HG02938 (cell line): ENCODE measurements around the gene KCNQ2.
"Not testable (repeated sequence)": the region's sequence is repeated elsewhere in the genome, so short reads cannot be mapped to it uniquely, and the experiment has no call there.

ENCODE experiments used
- ATAC-seq: cut with Tn5 transposase; IDR thresholded peaks from one replicate; pipeline ENCODE4 v1.9.1; 2021; ENCODE audit warnings: mild to moderate bottlenecking, moderate library complexity; ENCODE audit not compliant: unreplicated experiment

KCNQ2 gene

DNA sequence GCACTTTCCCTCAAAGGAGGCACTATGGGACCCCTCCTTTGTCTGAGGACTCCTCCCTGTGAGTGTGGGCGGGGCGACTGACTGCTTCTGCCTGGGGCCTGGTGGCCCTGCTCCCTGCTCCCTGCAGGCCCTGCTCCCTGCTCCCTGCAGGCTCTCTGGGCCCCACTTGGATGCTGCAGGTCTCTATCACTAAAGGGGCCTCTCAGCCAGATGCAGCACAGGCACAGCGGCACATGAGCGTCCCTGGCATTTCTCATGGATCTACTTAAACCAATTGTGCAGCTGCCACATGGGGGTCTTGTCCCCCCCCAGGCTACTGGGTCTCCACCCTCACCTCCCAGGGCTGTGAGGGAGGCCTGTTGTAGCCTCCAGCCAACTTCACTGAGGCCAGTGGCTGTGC lies 18.6 kb upstream of the KCNQ2 start:
- no peak for ATAC-seq

DNA sequence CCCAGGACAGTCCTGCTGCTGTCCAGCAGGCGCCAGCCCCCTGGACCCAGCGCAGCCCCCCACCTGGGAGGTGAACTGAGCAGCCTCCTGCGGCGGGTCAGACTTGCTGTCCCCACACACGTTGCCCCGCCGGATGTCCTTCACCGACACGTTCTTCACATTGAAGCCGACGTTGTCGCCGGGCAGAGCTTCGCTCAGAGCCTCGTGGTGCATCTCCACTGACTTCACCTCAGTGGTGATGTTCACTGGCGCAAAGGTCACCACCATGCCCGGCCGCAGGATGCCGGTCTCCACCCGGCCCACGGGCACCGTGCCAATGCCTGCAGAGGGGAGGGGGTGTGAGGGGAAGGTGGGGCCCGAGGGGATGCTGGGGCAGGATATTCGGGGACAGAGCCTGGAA lies 18.0 kb upstream of the KCNQ2 start:
- ATAC-seq, result no peak

DNA sequence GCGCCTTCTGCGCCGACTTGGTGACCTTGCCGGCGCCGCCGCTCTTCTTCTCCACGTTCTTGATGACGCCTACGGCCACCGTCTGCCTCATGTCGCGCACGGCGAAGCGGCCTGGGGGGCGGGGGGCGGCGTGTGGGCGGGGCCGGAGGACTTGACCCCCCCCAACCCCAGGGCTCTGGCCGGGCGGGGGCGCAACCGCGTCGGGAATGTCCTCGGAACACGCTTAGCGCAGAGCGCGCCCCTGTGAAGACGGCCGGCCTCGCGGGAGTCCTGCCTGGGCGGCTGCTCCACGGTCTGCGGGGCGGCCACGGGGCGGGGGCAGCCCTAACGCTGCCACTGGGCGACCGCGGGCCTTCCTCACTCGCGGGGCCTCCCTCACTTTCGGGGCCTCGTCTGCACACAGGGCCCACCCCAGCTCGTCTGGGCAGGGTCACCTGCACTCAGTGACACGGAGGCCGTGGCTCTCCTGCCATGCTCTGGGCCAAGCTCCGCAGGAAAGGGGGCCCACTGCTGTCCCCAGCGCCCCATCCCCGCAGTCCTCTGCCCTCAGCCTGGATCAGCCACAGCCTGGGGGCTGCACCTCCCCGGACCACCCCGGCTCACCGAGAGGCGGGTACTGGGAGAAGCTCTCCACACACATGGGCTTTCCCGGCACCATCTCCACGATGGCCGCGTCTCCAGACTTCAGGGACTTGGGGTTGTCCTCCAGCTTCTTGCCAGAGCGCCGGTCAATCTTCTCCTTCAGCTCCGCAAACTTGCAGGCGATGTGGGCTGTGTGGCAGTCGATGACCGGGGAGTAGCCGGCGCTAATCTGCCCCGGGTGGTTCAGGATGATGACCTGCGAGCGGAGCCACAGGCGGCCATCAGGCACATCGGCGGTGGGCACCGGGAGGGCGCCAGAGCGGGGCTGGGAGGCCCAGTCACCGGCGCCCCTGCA lies 16.1 kb upstream of the KCNQ2 start:
- ATAC-seq, result no peak

DNA sequence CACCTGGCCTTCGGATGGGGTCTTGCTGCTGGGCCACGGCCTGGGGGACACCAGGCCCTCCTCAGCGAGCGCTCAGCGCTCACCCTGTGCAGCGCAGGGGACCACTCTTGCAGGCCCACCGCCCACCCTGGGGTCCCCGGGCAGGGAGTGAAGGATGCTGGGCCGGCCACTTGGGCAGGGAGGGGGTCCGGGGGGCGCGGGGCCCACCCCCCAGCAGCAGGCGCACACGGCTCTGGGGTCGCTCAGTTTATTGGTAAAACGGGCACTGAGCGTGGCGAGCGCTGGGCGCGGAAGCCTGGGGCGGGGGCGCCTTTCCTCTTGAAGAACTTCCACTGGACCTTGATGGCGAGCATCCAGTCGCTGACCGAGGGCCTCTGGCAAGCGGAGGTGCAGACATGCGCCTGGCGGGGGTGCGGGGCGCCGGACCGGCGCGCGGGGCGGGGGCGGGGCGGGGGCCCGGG lies 15.4 kb upstream of the KCNQ2 start:
- ATAC-seq, result no peak

DNA sequence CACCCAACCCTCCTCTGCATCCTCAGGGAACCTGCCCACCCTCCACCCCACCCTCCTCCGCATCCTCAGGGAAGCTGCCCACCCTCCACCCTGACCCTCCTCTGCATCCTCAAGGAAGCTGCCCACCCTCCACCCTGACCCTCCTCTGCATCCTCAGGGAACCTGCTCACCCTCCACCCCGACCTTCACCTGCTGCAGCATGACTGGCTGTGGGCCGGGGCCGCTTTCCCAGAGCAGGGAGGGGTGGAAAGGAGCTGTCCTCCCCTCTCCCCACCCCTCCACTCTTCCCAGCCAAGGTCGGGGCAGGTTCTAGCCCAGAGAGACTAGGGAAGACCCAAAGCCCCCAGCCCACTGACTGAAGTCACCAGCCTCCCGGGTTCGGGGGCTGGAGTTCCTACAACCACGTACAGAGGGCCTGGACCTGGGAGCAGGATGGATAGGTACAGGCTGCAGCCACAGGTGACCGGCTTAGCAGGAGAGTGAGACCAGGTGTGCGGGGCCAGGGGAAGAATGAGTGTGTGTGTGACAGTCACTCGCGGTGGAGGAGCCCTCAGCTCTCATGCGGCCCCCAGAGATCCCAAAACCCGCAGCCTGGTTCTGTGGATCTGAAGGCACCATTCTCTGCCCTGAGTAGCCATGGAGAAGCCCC lies 14.8 kb upstream of the KCNQ2 start:
- ATAC-seq, result no peak

DNA sequence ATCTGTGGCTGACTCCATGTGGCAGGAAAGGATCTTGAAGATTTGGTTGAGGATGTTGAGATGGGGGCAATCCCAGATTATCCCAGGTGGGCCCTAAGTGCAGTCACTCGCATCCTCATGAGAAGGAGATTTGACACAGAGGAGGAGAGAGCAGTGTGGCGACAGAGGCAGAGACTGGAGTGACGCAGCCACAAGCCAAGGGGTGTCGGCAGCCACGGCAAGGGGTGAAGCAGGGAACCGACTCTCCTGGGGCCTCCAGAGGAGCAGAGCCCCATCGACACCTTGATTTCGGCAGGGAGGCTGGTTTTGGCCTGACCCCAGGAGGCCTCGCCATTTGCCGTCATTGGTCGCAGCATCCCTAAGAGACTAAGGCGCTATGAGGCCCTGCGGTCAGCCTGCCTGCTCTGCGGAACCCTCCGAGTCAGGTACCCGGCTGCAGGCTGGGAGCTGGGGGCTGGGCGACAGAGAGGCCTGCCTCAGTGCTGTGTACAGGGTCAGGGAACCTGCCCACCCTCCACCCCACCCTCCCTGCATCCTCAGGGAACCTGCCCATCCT lies 13.9 kb upstream of the KCNQ2 start:
- ATAC-seq, result no peak

DNA sequence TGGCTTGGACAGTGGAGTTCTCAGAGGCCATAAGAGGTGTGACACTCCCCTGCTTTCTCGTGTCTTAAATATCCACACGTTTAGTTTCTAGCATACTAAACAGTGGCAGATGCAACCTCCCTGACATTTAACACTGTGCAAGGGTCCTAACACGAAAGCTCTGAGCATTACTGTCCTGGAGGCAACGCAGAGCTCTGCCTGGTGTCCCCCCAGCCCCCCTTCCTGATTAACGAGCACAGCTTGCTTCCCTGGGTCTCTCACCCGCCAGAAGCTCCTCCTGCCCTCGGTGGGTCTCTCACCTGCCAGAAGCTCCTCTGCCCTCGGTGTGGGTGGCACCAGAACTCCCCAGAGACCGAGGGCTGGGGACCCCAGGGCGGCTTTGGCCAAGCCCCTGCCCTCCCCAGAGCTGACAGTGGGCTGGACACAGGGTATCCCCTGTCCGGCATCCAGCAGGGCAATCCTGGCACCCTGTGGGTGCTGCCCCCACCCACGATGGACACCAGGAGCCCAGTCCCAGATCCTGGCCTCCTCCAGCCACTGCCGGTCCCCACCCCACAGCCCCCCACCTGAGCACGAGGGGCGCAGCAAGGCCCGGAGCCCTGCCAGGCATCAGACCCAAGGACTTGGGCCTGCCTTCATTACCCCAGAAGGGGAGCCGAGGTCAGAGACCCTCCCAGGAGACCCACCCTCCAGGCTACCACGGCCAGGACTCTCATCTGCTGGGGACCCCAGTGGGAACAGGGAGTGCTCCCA lies 12.4 kb upstream of the KCNQ2 start:
- ATAC-seq, result no peak

DNA sequence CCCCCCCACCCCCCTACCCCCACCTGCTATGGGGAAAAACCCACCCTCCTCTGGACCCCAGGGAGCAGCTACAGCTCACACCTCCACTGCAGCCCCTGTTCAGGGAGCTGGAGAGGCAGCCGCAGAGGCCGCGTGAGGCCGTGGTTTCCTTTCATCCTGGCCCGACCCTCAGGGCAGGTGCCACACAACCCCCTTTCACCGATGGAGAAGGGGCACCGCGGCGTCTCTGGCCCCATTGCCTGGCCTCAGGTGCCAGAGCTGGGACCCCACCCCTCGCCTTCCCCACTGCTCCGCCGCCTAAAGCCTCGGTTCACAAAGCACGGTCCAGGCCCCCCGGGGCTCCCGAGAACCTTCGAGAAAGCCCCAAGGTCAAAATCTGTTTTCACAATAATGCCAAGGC lies 11.8 kb upstream of the KCNQ2 start:
- no peak for ATAC-seq

DNA sequence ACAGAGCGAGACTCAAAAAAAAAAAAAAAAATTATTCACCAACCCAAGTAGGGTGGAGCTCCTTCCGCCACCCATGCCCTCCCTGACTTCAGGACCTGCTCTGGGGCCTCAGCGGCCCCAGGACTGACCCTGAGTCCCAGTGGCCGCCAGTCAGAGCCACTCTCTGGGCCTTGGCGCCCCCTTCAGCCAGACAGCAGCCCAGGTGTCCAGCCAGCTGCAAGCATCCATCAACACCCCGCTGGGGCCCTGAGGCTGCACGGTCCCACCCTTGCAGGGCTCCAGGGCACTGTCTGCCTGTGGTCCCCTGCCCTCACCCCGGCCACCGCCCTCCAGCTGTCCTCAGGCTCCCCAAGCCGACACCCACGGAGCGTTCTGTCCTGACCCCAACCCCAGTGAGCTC lies 11.4 kb upstream of the KCNQ2 start:
- no peak for ATAC-seq

DNA sequence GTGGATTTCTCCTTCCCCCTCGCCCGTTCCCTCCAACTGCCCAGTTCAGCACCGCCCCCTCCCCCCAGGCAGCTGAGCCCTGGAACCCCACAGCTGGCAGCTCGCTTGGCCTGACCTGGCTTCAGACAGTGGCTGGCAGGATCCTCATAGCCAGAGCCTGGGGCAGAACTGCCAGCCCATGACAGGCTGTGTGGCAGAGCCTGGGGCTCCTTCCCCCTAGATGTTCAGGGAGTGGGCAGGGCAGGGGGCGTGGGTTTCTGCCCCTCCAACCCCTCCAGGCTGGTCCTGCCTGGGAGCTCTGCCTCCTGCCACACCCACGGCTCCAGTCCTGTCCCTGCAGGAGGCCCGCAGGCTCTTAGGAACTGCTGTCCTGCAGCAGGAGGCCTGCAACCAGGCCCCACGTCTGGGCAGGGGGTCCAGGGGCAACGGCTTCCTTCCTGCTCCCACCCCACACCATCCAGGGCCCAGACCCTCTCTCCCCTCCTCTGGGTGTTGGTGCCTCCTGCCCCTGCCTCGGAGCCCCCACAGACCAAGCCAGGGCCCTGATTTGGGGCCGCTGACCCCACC lies 9.6 kb upstream of the KCNQ2 start:
- no peak for ATAC-seq

DNA sequence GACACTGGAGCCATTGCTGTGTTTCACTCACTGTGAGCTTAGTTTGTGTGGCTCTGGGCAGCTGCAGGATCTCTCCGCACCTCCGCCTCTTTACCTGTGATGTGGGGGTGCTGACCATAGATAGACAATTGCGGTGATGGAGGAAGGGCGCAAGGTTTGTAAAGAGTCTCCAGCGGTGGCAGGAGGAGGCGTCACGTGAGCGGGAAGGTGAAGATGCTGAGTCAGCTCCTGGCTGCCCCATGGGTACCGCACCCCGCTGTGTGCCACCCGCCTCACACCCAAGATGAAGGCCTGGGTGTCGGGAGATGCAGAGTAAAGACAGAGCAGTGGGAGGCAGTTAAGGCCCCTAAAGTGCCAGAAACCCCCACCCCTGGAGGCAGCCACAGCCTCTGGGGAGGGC lies 9.0 kb upstream of the KCNQ2 start:
- ATAC-seq, result no peak

DNA sequence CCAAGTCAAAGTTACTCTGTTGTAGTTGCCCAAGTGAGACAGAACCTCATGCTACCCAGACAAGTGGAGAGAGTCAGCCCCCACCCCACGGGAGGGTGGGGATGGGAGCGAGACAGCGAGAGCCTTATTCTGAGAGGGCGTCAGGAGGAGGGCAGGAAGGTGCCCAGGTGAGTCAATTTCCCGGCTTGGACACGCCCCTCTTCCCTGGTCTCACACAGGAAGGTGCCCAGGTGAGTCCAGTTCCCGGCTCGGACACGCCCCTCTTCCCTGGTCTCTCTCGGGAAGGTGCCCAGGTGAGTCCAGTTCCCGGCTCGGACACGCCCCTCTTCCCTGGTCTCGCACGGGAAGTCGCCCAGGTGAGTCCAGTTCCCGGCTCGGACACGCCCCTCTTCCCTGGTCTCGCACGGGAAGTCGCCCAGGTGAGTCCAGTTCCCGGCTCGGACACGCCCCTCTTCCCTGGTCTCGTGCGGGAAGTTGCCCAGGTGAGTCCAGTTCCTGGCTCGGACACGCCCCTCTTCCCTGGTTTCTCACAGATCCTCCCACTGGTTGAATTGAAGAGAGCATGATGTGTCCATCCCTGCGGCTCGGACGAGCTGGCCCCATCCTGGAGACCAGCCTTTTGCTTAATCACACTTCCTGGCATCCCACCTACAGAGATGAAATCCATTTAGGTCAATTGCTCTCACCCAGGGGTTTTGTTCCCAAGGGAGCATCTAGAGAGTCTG lies 7.4 kb upstream of the KCNQ2 start:
- ATAC-seq, result not testable (repeated sequence)

DNA sequence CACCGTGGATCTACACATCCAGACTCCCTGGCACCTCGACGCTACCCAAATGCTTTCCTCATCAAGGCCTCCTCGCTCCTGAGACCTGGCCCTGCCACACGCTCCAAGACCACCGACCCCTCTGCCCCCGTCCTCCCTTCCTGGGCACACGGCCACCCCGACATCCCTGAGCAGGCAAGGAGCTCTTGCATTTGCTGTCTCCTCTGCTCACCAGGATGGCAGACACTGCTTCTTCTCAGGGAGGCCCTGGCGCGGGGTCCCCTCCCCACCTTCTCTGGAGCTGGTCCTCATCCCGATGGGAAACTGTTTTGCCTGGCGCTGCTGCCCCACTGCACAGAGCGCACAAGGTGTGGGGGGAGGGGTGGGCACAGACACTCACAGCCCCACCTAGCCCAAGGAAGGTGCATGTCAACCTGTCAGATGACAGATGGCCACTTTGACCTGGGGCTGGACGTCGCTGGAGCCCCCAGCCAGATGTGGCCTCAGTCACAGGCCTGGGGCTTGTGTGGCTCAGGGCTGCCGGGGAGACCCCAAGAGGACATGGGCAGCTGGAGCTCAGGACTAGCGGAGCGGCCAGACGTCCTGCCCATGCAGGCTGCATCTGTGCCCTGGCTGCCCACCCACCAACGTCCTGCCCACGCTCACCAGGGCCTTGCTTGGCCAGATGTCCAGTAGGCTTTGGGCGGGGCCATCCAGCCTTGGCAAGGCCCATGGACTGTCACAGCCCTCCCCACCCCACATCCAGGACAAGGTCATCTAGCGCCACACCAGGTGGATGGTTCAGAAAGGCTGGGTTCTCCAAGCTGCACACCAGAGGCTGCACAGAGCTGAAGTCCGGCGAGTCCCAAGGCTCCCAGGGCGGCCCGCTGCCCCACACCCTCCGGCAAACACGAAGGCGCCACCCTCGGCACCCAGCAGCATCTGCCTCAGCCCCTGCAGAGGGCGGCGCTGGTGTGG lies 6.2 kb upstream of the KCNQ2 start:
- ATAC-seq, result no peak

DNA sequence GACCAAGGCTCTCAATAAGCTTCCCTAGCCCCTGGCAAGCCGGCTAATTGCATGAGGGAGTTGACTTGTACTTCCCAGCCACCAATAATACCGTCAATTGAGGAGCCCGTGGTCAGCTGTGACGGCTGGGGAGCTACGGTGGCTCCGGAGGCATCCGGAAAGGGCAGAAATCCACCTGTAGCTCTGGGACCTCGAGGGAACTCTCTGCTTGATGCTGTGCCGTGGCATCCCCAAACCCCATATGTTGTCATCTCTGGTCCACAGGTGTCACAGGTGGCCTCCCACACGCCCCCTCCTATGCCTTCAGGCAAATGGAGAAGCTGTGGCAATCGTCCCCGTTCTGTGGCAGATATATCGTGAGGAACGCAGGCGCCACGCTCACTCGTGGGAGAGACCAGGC lies 5.5 kb upstream of the KCNQ2 start:
- no peak for ATAC-seq

DNA sequence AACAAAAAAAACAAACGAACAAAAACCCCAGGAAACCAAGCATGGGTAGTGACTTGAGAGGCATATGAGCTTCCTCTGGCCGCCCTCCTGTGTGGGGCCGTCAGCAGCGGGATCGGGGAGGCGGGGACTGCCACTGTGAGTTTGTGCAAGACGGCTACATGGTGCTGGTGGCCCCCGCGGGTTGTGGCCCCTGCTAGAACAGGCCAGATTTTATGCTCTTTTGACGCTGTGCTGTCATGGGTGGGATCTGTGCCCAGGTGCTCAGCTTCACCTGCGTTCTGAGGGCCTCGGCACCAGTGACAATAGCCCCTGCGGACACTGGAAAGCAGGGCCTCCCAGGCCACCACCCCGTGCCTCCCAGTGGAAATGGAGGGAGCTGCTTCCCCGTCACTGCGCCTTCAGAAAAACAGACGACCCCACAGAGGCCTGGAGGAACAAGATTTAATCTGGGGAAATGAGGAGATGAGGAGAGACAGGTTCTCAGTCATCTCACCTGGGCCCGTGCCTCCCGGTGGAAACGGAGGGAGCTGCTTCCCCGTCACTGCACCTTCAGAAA lies 4.7 kb upstream of the KCNQ2 start:
- ATAC-seq, result no peak

DNA sequence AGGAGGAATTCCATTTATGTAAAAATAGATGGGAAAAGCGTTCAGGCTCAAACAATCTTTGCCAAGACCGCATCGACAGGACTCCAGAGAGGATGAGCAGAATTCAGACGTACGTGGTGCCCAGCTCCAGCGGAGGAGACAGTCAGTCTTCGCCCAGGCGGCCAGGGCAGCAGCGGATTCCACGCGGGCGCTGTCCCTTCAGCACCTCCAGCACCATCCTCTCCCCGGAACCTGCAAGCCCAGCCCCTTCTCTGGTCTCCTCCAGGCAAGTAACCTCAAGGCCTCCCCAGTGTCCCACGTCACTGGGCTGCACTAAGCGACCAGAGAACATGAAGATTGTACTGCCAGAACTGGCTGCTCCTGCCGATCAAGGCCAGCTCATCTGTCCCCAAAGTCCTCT lies 2.8 kb upstream of the KCNQ2 start:
- ATAC-seq, result no peak

DNA sequence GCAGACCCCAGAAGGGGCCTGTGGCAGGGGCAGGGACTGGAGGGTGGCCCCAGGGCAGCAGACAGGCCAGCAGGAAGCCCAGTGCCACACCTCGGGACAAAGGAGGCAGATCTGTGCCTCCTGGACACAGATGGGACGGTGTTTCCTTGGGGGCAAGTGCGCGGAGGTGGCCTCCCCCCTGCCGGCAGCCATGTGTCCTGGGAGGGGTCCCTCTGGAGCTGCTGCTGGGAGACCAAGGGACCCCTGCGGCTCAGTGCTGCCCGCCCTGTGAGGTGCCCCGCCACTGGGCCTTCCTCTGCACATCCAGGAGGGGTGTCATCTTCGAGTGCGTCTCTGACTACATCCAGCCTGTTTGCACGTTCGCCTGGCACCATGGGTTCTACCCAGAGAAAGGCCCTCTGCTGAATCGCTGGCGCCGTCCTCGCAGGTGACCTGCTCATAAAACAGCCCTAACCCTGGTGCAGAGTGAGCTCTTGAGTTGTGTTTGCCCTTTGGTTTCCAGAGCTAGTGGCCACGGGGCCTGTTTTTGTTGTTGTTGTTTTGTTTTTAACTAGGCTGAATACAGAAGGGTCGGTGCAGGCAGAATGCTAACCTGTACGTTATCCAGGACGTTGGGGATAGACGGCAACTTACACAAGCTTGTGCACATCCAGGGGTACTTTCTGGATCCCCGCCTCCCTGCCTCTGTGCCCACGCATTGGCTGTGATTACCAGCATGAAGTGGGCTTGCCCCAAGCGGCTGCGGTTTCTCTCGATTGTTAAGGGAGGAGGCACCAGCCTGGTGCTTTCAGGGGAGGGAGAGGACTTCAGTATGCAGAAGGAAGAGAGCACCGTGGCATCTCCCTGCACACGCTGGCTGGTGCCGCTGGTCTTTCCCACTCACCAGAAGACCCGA lies 1.3 kb upstream of the KCNQ2 start:
- no peak for ATAC-seq

DNA sequence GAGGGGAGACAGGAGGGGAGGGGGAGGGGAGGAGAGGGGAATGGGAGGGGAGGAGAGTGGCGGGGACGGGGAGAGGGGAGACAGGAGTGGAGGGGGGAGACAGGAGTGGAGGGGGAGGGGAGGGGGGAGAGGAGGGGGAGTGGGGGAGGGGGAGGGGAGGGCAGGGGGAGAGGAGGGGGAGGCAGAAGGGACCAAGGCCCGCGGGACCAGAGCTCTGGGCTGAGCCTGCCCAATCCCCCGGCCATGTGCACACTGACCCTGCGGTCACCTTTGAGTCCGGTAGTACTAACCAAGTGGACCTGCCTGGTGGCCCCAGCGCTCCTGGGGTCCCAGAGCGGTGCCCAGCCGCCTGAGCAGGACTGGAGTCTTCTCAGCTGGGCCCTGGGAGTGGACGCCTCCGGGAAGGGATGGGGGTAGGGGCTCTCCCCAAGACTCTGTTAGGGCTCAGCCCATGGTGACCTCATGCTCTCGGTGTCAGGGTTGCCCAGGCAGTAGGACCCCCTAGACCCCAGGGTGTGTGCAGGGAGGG lies 471 bp upstream of the KCNQ2 start:
- ATAC-seq, result no peak
